ENCODE measurements around the gene AKIRIN2.

The AKIRIN2 gene

DNA sequence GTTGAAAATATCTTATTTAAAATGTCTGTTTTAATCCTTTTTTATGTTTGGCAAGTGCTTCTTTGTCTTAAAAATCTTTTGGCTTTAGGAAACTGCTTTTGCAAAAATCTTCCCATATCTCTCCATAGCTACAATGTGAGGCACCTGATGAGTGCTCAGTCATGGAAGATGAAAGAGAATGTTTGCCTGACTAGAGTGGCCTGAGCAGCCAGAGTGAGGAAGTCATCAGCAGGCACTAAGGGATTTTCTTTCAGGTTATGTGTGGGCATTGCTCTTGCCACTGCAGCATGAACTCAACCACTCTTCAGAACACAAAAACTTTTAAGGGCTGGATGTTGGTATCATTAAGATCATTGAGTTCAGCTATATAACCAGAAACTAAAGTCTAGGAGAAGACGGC is 47.9 kb downstream of the AKIRIN2 start:
- no peak for DNase-seq

DNA sequence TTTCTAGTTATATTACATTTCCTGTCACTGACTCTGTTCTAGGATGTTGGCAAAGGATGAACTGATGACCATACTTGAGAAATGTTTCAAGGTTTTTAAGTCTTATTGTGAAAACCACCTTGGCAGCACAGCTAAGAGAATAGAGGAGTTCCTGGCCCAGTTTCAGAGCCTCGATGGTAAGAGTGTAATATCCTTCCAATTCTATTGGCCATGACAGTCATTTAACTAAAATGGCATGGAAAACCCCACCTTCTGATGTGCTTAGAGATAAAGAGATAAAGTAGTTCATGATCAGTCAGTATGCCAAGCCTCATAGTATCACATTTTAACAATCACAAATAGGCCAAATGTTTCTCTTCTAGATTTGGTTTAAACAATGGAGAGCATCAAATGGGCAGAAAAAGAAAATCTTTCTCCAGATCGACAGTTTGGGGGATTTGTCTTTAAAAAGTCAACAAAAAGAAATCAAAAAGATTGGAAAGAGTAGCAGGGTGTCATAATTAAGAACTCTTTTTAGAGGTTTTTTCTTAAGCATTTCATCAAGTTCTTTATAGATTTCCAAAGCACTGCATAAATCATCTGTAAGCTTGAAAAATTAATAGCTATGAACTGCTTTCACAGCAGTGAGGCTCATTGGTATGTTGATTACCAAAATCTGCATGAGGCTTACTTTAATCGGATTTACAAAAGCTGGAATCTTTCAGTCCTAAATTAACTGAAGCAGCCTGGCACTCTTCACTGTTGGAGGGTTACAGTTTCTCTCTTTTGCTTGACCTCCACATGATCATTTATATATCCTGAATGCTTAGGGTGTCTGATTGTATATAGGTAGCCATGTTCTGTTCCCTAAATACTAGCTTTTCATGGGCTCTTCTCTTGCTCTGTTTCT is 48.7 kb downstream of the AKIRIN2 start:
- no peak for DNase-seq

GRCh38 chr6:87645080-87645479 is 57.0 kb downstream of the AKIRIN2 start:
- no peak for DNase-seq

DNA sequence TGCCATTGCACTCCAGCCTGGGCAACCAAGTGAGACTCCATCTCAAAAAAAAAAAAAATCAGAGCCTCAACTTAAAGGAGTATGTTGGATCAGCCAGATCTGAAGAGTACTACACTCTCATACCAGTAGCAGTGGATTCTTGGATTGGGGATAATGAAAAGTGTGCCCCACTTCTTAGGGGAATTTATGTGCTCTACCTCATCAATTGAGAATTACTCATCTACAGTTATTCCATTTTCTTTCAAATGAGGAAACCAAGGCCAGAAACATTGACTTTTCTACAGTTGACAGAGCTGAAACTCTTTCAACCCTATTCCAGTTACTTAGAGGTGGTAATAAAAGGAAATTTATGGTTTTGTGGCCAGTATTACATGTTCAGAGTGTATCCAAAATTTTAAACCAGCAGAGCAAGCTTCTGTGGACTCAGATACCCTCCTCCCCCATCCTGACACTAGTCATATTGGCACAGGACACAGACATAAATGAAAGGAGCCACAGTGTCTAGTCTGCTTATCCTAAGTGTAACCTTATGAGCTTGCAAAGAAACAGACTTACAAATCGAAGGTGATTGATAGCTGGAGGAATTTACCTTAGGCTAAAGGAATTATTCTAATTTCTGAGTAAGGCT is 60.9 kb downstream of the AKIRIN2 start:
- no peak for DNase-seq

- no peak for DNase-seq
Measured at GRCh38 chr6:87639373-87639772, 62.7 kb downstream of the AKIRIN2 start.

DNA sequence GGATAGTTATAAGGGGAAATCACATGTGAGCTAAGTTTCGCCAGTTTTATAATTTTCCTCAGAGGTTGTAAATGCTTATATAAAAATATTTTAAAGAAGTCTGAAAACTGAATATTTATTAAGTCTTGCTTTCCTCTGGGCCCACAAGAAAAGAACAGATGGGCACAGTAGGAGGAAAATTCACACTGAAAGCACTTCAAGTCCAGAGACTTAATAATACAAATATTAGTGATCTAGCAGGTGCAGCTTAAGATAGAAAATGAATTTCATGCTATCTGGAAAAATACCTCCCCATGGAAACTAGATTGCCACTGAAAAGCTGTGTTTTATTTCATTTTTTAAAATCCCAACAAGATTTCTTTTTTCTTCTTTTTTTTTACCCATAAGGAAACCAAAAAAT is 64.9 kb downstream of the AKIRIN2 start:
- DNase-seq, result no peak

DNA sequence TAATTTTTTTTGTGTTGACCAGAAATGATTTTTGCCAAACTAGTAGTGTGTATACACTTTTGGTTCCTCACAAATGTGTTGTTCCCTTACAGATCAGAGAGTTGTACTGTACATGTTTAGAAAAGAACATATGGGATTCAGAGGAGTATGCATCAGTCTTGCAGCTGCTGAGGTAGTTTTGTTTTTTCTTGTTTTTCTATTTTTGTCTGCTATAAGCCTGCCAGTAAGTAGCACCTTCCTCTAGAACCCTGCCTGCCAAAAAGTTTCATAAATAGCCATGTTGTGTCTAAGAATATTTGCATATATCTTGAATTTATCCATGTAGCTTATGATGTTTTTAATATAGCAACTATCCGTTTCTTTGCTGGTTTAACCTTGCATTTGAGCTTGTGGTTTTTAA is 65.7 kb downstream of the AKIRIN2 start:
- no peak for DNase-seq

DNA sequence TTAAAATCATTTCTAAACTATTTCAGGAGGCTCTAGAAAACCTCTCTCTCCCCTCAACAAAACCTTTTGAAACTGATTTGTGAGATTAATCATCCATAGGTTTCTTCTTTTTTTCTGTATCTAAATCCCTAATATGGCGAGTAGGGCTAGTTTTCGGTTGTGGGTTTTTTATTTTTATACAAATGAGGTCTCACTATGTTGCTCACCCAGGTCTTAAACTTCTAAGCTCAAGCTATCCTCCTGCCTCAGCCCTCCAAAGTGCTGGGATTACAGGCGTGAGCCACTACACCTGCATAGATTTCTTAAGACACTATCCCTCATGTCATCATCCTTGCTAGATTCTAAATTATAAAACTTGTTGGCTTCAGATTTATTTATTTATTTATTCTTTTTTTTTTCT is 68.2 kb downstream of the AKIRIN2 start:
- no peak for DNase-seq

GRCh38 chr6:87630746-87631145 is 71.3 kb downstream of the AKIRIN2 start:
- no peak for DNase-seq

DNA sequence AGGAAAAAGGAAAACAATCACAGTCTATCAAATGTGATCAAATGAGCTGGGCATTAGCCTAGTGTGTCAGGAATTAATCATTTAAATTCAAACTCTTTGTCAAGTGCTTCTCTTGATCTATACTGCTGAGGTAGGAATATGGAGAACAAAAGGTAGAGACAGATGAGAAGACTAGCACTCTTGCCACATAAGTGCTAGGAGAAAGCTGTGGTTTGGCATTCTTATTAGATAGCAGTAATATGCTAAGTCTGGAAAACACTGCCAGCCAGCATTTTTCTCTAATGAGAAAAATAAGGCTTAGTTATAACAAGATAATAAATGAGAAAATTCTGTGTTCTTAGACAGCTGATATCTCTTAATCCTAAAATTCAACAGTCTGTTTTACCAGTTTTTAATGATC is 73.2 kb downstream of the AKIRIN2 start:
- no peak for DNase-seq

- DNase-seq, result no peak
Measured at GRCh38 chr6:87628424-87628823, 73.6 kb downstream of the AKIRIN2 start.
